Tongue (tissue), 2 donors: ENCODE results near the gene CELSR2. TPM values are rescaled to one million over a fixed set of nuclear protein-coding genes. Genes with fewer than 3 reads are reported as not detected.

ENCODE experiments used
- DNase-seq: peaks from one replicate; pipeline ENCODE4 v3.0.0-alpha.2; 2015
- total RNA-seq: library from RNA; depleted of rRNA; stranded (reverse); fragments of >200 nt; gene quantifications from one replicate; pipeline ENCODE4 v1.2.3, GENCODE V29; 2014

CELSR2 gene
- total RNA-seq, 1 donor from 2014 or later = 16.7 TPM

- DNase-seq = no peak
Measured at GRCh38 chr1:109231066-109231465, 18.3 kb upstream of the CELSR2 start.

DNA sequence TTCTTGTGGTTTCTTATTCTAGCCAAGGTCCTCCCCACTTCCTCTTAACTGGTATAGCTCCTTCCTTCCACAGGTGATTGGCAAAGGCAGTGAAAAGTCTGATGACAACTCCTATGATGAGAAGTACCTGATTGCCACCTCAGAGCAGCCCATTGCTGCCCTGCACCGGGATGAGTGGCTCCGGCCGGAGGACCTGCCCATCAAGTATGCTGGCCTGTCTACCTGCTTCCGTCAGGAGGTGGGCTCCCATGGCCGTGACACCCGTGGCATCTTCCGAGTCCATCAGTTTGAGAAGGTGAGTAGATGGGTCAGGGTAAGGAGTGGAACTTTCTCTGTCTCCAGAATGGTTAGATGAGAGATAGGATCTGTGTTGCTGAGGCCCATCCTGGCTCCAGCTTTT, 14.2 kb upstream of the CELSR2 start:
- no peak for DNase-seq

GRCh38 chr1:109237512-109237911, 11.8 kb upstream of the CELSR2 start:
- DNase-seq = no peak

GRCh38 chr1:109238382-109238781, 11.0 kb upstream of the CELSR2 start:
- DNase-seq = no peak

DNA sequence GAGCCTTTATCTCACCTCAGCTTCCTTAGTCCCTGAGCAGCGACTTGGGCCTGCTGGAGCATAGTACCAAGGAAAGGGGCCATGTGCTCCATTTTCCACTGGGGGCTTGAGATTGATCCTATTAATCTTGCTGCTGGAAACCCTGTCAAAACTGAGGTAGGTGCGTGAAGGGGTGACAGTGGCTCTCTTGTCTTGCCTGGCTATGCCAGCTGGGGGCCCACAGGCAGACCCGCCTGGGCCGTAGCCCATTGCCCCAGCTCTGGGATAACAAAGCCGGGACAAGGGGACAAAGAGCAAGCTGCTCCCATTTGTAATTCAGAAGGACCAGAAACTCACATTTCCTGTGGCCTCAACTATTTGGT, 10.3 kb upstream of the CELSR2 start:
- no peak for DNase-seq

- DNase-seq = no peak
Measured at GRCh38 chr1:109239409-109240068, 9.8 kb upstream of the CELSR2 start.

GRCh38 chr1:109240158-109241152, 8.9 kb upstream of the CELSR2 start:
- DNase-seq = peak; percentile 83

DNA sequence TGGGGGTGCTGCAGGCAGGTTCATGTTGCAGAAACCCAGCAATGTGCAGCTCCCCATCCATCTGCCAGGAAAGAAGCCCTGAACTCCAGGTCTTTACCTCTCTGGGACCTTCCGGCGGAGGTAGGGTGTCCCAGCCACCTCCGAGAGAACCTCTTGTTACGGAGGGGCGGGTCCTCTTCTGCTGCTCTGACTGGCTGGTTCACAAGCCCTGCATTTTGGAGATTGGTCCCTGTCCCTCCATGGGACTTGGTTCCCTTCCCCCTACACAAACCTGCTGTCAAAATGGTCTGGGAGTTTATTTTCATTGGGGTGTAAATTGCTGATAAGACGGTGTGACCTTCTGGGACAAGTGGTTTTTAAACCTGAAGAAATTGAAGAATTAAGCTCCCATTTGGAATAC, 8.0 kb upstream of the CELSR2 start:
- DNase-seq = no peak

- no peak for DNase-seq
Measured at GRCh38 chr1:109241841-109242345, 7.4 kb upstream of the CELSR2 start.

- no peak for DNase-seq
Measured at GRCh38 chr1:109242387-109242786, 7.0 kb upstream of the CELSR2 start.

- no peak for DNase-seq
Measured at GRCh38 chr1:109243221-109243620, 6.1 kb upstream of the CELSR2 start.

DNA sequence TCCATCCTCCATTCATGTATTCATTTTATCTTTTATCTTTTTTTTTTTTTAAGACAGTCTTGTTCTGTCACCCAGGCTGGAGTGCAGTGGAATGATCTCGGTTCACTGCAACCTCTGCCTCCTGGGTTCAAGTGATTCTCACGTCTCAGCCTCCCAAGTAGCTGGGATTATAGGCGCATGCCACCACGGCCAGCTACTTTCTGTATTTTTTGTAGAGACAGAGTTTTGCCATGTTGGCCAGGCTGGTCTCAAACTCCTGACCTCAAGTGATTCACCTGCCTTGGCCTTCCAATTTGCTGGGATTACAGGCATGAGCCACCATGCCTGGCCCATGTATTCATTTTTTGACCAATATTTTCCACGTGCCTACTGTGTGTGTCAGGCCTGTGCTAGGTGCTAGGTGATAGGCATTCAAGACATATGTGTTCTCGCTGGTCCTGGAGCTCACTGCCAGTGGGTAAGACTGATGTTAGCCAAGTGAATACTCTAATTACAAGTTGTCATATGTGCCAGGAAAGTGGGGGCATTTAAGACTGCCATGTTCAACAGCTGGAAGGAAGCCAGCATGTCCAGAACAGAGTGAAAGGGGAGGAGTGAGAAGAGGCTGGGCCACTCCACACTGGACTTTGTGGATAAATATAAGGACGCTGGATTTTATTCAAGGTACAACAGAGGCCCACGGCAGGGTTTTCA, 5.3 kb upstream of the CELSR2 start:
- no peak for DNase-seq

GRCh38 chr1:109246141-109246551, 3.2 kb upstream of the CELSR2 start:
- no peak for DNase-seq

- no peak for DNase-seq
Measured at GRCh38 chr1:109247401-109248365, 1.7 kb upstream of the CELSR2 start.

- no peak for DNase-seq
Measured at GRCh38 chr1:109248444-109248796, 919 bp upstream of the CELSR2 start.

- DNase-seq = no peak
Measured at GRCh38 chr1:109249654-109250401, 489 bp downstream of the CELSR2 start.

GRCh38 chr1:109250454-109251276, 1.3 kb downstream of the CELSR2 start:
- no peak for DNase-seq

- DNase-seq = no peak
Measured at GRCh38 chr1:109251277-109252166, 2.2 kb downstream of the CELSR2 start.
